Measurements from ENCODE around the gene RAB6A.
"Not testable (repeated sequence)": the region's sequence is repeated elsewhere in the genome, so short reads cannot be mapped to it uniquely, and the experiment has no call there.

Gene RAB6A

GRCh38 chr11:73762732-73763131 is 1.9 kb upstream of the RAB6A start:
- no peak for DNase-seq (ENCODE audit: low read depth)

- peak; percentile 11 for DNase-seq (ENCODE audit: low read depth)
These were observed 600 bp upstream of the RAB6A start for GRCh38 chr11:73761403-73761945.

- DNase-seq (ENCODE audit: low read depth) = peak; percentile 6
These were observed 667 bp downstream of the RAB6A start for GRCh38 chr11:73760135-73760678.

GRCh38 chr11:73759610-73760134 is 1.2 kb downstream of the RAB6A start:
- DNase-seq (ENCODE audit: low read depth) = peak; percentile 10

GRCh38 chr11:73758451-73758850 is 2.4 kb downstream of the RAB6A start:
- DNase-seq (ENCODE audit: low read depth) = no peak

GRCh38 chr11:73757598-73757997 is 3.3 kb downstream of the RAB6A start:
- no peak for DNase-seq (ENCODE audit: low read depth)

GRCh38 chr11:73755670-73756069 is 5.2 kb downstream of the RAB6A start:
- DNase-seq (ENCODE audit: low read depth) = no peak

- no peak for DNase-seq (ENCODE audit: low read depth)
These were observed 6.9 kb downstream of the RAB6A start for GRCh38 chr11:73753938-73754337.

GRCh38 chr11:73752903-73753302 is 8.0 kb downstream of the RAB6A start:
- no peak for DNase-seq (ENCODE audit: low read depth)

GRCh38 chr11:73752216-73752867 is 8.5 kb downstream of the RAB6A start:
- no peak for DNase-seq (ENCODE audit: low read depth)

GRCh38 chr11:73750862-73751261 is 10.0 kb downstream of the RAB6A start:
- not testable (repeated sequence) for DNase-seq (ENCODE audit: low read depth)

- no peak for DNase-seq (ENCODE audit: low read depth)
These were observed 10.6 kb downstream of the RAB6A start for GRCh38 chr11:73750228-73750627.

GRCh38 chr11:73749118-73749517 is 11.8 kb downstream of the RAB6A start:
- DNase-seq (ENCODE audit: low read depth) = no peak

GRCh38 chr11:73748300-73748699 is 12.6 kb downstream of the RAB6A start:
- no peak for DNase-seq (ENCODE audit: low read depth)

- DNase-seq (ENCODE audit: low read depth) = no peak
These were observed 13.1 kb downstream of the RAB6A start for GRCh38 chr11:73747762-73748161.

- no peak for DNase-seq (ENCODE audit: low read depth)
These were observed 14.2 kb downstream of the RAB6A start for GRCh38 chr11:73746701-73747100.

- DNase-seq (ENCODE audit: low read depth) = no peak
These were observed 17.8 kb downstream of the RAB6A start for GRCh38 chr11:73743045-73743444.

GRCh38 chr11:73735959-73736358 is 24.9 kb downstream of the RAB6A start:
- DNase-seq (ENCODE audit: low read depth) = not testable (repeated sequence)

- DNase-seq (ENCODE audit: low read depth) = no peak
These were observed 25.9 kb downstream of the RAB6A start for GRCh38 chr11:73734993-73735392.

- not testable (repeated sequence) for DNase-seq (ENCODE audit: low read depth)
These were observed 26.9 kb downstream of the RAB6A start for GRCh38 chr11:73734011-73734410.

- DNase-seq (ENCODE audit: low read depth) = not testable (repeated sequence)
These were observed 27.9 kb downstream of the RAB6A start for GRCh38 chr11:73732936-73733335.

- no peak for DNase-seq (ENCODE audit: low read depth)
These were observed 31.2 kb downstream of the RAB6A start for GRCh38 chr11:73729594-73730206.

GRCh38 chr11:73728000-73728399 is 32.9 kb downstream of the RAB6A start:
- DNase-seq (ENCODE audit: low read depth) = no peak
